ENCODE data around the gene KRT9.

GRCh38 chr17:41548844-41549595, 22.8 kb downstream of the KRT9 start:
- TF ChIP-seq POLR2A (IDR thresholded peaks at IDR 0.05; ENCODE audit: low read length) (peak; percentile 16; the same call in 1 of the 2 replicates), E2F6 (IDR thresholded peaks at IDR 0.05; ENCODE audit: borderline replicate concordance, low read depth) (peak; percentile 58; the same call in 1 of the 2 replicates), CTCF (IDR thresholded peaks at IDR 0.05) (peak; percentile 99), REST (IDR thresholded peaks at IDR 0.05) (no peak), RFX5 (IDR thresholded peaks at IDR 0.05) (no peak), HDAC2 (IDR thresholded peaks at IDR 0.05) (no peak)

All from A549 (cell line).